Ovary (tissue), 9 donors: ENCODE data around the gene SEC16A. TPM values are rescaled to one million over a fixed set of nuclear protein-coding genes. Genes with fewer than 3 reads are reported as not detected.

Experiments
- DNase-seq, 5 donors: peaks; one replicate each; pipeline ENCODE4 v3.0.0-alpha.2; 2019 to 2020
- H3K27ac ChIP-seq, 2 donors: fragments of 200-600 bp; one replicate each; pipeline versions ENCODE4 v1.5.1 to v1.8.0; 2019 to 2022
- H3K27me3 ChIP-seq: fragments of 200-600 bp; one replicate; pipeline ENCODE4 v1.8.0; 2022
- H3K36me3 ChIP-seq: fragments of 200-600 bp; sonication (generic); one replicate; pipeline ENCODE4 v1.5.1; 2019
- H3K4me1 ChIP-seq: one replicate; pipeline ENCODE4 v1.8.1; 2013; ENCODE audit warnings: mild to moderate bottlenecking, moderate library complexity; ENCODE audit not compliant: insufficient read depth
- H3K4me3 ChIP-seq: fragments of 200-600 bp; sonication (generic); one replicate; pipeline ENCODE4 v1.5.1; 2017
- H3K9me3 ChIP-seq, 2 donors: fragments of 200-600 bp in 1 of 2; sonication (generic) in 1 of 2; one replicate each; pipeline versions ENCODE4 v1.5.1 to v1.8.1; 2013 to 2019; ENCODE audit warnings: mild to moderate bottlenecking in 1 of 2, moderate library complexity in 1 of 2
- CTCF ChIP-seq, 3 donors: fragments of 450-650 bp in 2 of 3; fragments of 200-600 bp in 1 of 3; IDR thresholded peaks; one replicate each; pipeline versions ENCODE4 v1.5.1 to v1.8.0; 2016 to 2022; ENCODE audit warnings: antibody characterized with exemption in 3 of 3, mild to moderate bottlenecking in 1 of 3
- EP300 ChIP-seq: sonication (generic); formaldehyde crosslinking; IDR thresholded peaks from one replicate; pipeline ENCODE4 v1.6.1; 2017; ENCODE audit warnings: antibody characterized with exemption
- POLR2A ChIP-seq: fragments of 450-650 bp; IDR thresholded peaks from one replicate; pipeline ENCODE4 v1.6.1; 2017; ENCODE audit warnings: antibody characterized with exemption, mild to moderate bottlenecking, moderate library complexity
- WGBS, 3 donors: extraction: QIAGEN DNeasy Blood & Tissue Kit in 1 of 3; methylation state at CpG; one replicate each; pipeline versions ENCODE4 v1.1.5 to v1.1.7; 2013 to 2017; 5-methylcytosine and 5-hydroxymethylcytosine counted together
- intact Hi-C, 4 donors: fragments of 100-400 bp; cut with DNase I; formaldehyde crosslinking; loops; one replicate each; pipeline versions ENCODE4 v1.11.0 to v1.15.1; 2022 to 2023
- polyA plus RNA-seq, 2 donors: library from polyadenylated mRNA; stranded (reverse); fragments of 200-250 nt in 1 of 2; fragments of 350-450 nt in 1 of 2; fragmentation: Illumina TruSeq in 1 of 2; extraction: RNeasy Lipid Tissue Mini Kit (QIAGEN cat#74804) in 1 of 2; gene quantifications; one replicate each; pipeline ENCODE4 v1.2.3, GENCODE V29; 2013 to 2014
- total RNA-seq, 7 donors: library from RNA; depleted of rRNA in 2 of 7; stranded (reverse); fragments of >200 nt in 2 of 7; fragmentation: NEBNext Ultra II Directional in 3 of 7; extraction: Animal tissue kit (Norgen Biotek cat#: 25700) in 3 of 7; gene quantifications; one replicate each; pipeline versions ENCODE4 v1.1.0 to v1.2.4, GENCODE V29; 2016 to 2023
- donor health status: DM: no; HTN: no; CAD: no; lungs with moderate emphysema.
- donor health status: DM: no; HTN: no; CAD: no.
- donor health status: Bipolar disorder and iron deficiency.
- donor health status: DM: yes; HTN: yes; CAD: no.
- donor health status: DM: no; HTN: no; CAD: no.
- donor health status: DM: yes; HTN: yes; CAD: no.

SEC16A gene
- total and polyA plus RNA-seq, 9 donors: 27.6 to 61.4 (median 46.5) TPM

- Histone ChIP-seq H3K27ac (no peak overlapping the region), H3K9me3 (no peaks in the 10 kb centered on the region), H3K36me3 (no peaks in the 10 kb centered on the region), H3K4me3 (no peak overlapping the region), H3K27me3 (no peaks in the 10 kb centered on the region), H3K4me1 (no peaks in the 10 kb centered on the region)
- intact Hi-C loops: no loop called here
- TF ChIP-seq POLR2A (no peak), CTCF (IDR thresholded peaks at IDR 0.05) (no peak), EP300 (no peak)
- no peak for DNase-seq
- 69 to 72% (median 70%) methylated on average over 19 to 20 of the region's 20 CpGs for WGBS, 3 donors
Measured at GRCh38 chr9:136530461-136531089, 47.7 kb upstream of the SEC16A start.

- no peak overlapping the region for H3K27ac ChIP-seq
- no peaks in the 10 kb centered on the region for H3K36me3 ChIP-seq
- TF ChIP-seq CTCF (IDR thresholded peaks at IDR 0.05) (no peak), POLR2A (no peak), EP300 (no peak)
- WGBS, 3 donors: 54 to 70% (median 63%) methylated on average over 39 to 40 of the region's 40 CpGs
- no peaks in the 10 kb centered on the region for H3K4me1 ChIP-seq
- H3K27me3 ChIP-seq: no peaks in the 10 kb centered on the region
- H3K9me3 ChIP-seq: no peaks in the 10 kb centered on the region
- no peak overlapping the region for H3K4me3 ChIP-seq
- no peak for DNase-seq
- intact Hi-C loops: no loop called here
Measured at GRCh38 chr9:136529516-136530460, 46.9 kb upstream of the SEC16A start.

GRCh38 chr9:136528716-136529341 lies 46.0 kb upstream of the SEC16A start:
- intact Hi-C loops: no loop called here
- Histone ChIP-seq H3K27ac (no peak overlapping the region), H3K27me3 (no peaks in the 10 kb centered on the region), H3K9me3 (no peaks in the 10 kb centered on the region), H3K4me1 (no peaks in the 10 kb centered on the region), H3K4me3 (no peak overlapping the region), H3K36me3 (no peaks in the 10 kb centered on the region)
- 83 to 86% (median 86%) methylated on average over 11 to 12 of the region's 12 CpGs for WGBS, 3 donors
- DNase-seq: no peak
- TF ChIP-seq CTCF (IDR thresholded peaks at IDR 0.05): no peak
- TF ChIP-seq POLR2A: no peak
- no peak for TF ChIP-seq EP300
